HEK293 (cell line): ENCODE measurements around the gene ITPRIPL2.
A peak's percentile ranks its signal among the peaks of the same experiment; 100 is the strongest.

Source experiments
- BCL11A ChIP-seq: fragments of 450-650 bp; formaldehyde crosslinking; IDR thresholded peaks from 2 replicates; pipeline ENCODE4 v1.5.1; 2016; ENCODE audit warnings: low read depth, missing biosample characterization, missing genetic modification characterization
- ELK4 ChIP-seq: IDR thresholded peaks from 2 replicates; pipeline ENCODE4 v1.6.1; 2011; ENCODE audit warnings: mild to moderate bottlenecking, low read depth, low read length, borderline replicate concordance
- GLI4 ChIP-seq: fragments of 450-650 bp; formaldehyde crosslinking; IDR thresholded peaks from 2 replicates; pipeline ENCODE4 v1.5.1; 2016; ENCODE audit warnings: missing biosample characterization, missing genetic modification characterization
- SETDB1 ChIP-seq: IDR thresholded peaks from one replicate; pipeline ENCODE4 v1.6.1; 2017; ENCODE audit warnings: mild to moderate bottlenecking, low read length, moderate library complexity, mixed read lengths; ENCODE audit not compliant: insufficient read length
- TCF7L2 ChIP-seq: IDR thresholded peaks from 2 replicates; pipeline ENCODE4 v1.6.1; 2011; ENCODE audit warnings: low read depth, mild to moderate bottlenecking, inconsistent platforms, low read length, moderate library complexity, borderline replicate concordance
- WT1 ChIP-seq: fragments of 450-650 bp; formaldehyde crosslinking; IDR thresholded peaks from 2 replicates; pipeline ENCODE4 v1.5.1; 2016; ENCODE audit warnings: missing biosample characterization, missing genetic modification characterization
- ZBTB1 ChIP-seq: fragments of 450-650 bp; formaldehyde crosslinking; IDR thresholded peaks from 2 replicates; pipeline ENCODE4 v1.5.1; 2016; ENCODE audit warnings: missing biosample characterization, missing genetic modification characterization
- ZBTB21 ChIP-seq: fragments of 450-650 bp; formaldehyde crosslinking; IDR thresholded peaks from 2 replicates; pipeline ENCODE4 v1.5.1; 2017; ENCODE audit warnings: missing biosample characterization, missing genetic modification characterization
- ZBTB7A ChIP-seq: fragments of 450-650 bp; formaldehyde crosslinking; IDR thresholded peaks from 2 replicates; pipeline ENCODE4 v1.5.1; 2016; ENCODE audit warnings: low read depth, missing biosample characterization, missing genetic modification characterization
- ZEB2 ChIP-seq: fragments of 450-650 bp; formaldehyde crosslinking; IDR thresholded peaks from 2 replicates; pipeline ENCODE4 v1.5.1; 2016; ENCODE audit warnings: missing biosample characterization, missing genetic modification characterization
- ZNF138 ChIP-seq: fragments of 450-650 bp; formaldehyde crosslinking; IDR thresholded peaks from 2 replicates; pipeline ENCODE4 v1.5.1; 2016; ENCODE audit warnings: missing biosample characterization, missing genetic modification characterization, borderline replicate concordance
- ZNF140 ChIP-seq: fragments of 450-650 bp; formaldehyde crosslinking; IDR thresholded peaks from 2 replicates; pipeline ENCODE4 v1.5.1; 2016; ENCODE audit warnings: missing biosample characterization, missing genetic modification characterization
- ZNF155 ChIP-seq: fragments of 450-650 bp; formaldehyde crosslinking; IDR thresholded peaks from 2 replicates; pipeline ENCODE4 v1.5.1; 2016; ENCODE audit warnings: missing biosample characterization, missing genetic modification characterization
- ZNF174 ChIP-seq: fragments of 450-650 bp; formaldehyde crosslinking; IDR thresholded peaks from 2 replicates; pipeline ENCODE4 v1.5.0; 2017; ENCODE audit warnings: missing biosample characterization, mild to moderate bottlenecking, missing genetic modification characterization
- ZNF23 ChIP-seq: fragments of 450-650 bp; formaldehyde crosslinking; IDR thresholded peaks from 2 replicates; pipeline ENCODE4 v1.5.1; 2016; ENCODE audit warnings: missing biosample characterization, missing genetic modification characterization, borderline replicate concordance
- ZNF266 ChIP-seq: fragments of 450-650 bp; formaldehyde crosslinking; IDR thresholded peaks from 2 replicates; pipeline ENCODE4 v1.5.1; 2016; ENCODE audit warnings: missing biosample characterization, missing genetic modification characterization, low read depth
- ZNF311 ChIP-seq: fragments of 450-650 bp; formaldehyde crosslinking; IDR thresholded peaks from 2 replicates; pipeline ENCODE4 v1.5.1; 2017; ENCODE audit warnings: missing biosample characterization, missing genetic modification characterization, borderline replicate concordance
- ZNF394 ChIP-seq: fragments of 450-650 bp; formaldehyde crosslinking; IDR thresholded peaks from 2 replicates; pipeline ENCODE4 v1.5.1; 2016; ENCODE audit warnings: missing biosample characterization, missing genetic modification characterization, mild to moderate bottlenecking, moderate library complexity, borderline replicate concordance
- ZNF426 ChIP-seq: fragments of 450-650 bp; formaldehyde crosslinking; IDR thresholded peaks from 2 replicates; pipeline ENCODE4 v1.5.1; 2017; ENCODE audit warnings: missing biosample characterization, missing genetic modification characterization, mild to moderate bottlenecking, inconsistent platforms, moderate library complexity
- ZNF514 ChIP-seq: fragments of 450-650 bp; formaldehyde crosslinking; IDR thresholded peaks from 2 replicates; pipeline ENCODE4 v1.5.1; 2016; ENCODE audit warnings: missing biosample characterization, missing genetic modification characterization
- ZNF561 ChIP-seq: fragments of 450-650 bp; IDR thresholded peaks from 2 replicates; pipeline ENCODE4 v1.5.1; 2018; ENCODE audit warnings: missing biosample characterization, missing genetic modification characterization, borderline replicate concordance
- ZNF610 ChIP-seq: fragments of 450-650 bp; formaldehyde crosslinking; IDR thresholded peaks from 2 replicates; pipeline ENCODE4 v1.5.1; 2016; ENCODE audit warnings: missing biosample characterization, missing genetic modification characterization, borderline replicate concordance
- ZNF623 ChIP-seq: fragments of 450-650 bp; formaldehyde crosslinking; IDR thresholded peaks from 2 replicates; pipeline ENCODE4 v1.5.1; 2016; ENCODE audit warnings: missing biosample characterization, missing genetic modification characterization
- ZNF626 ChIP-seq: fragments of 450-650 bp; sonication (Bioruptor Pico); formaldehyde crosslinking; IDR thresholded peaks from 2 replicates; pipeline ENCODE4 v1.5.1; 2018; ENCODE audit warnings: missing biosample characterization, missing genetic modification characterization, inconsistent platforms
- ZNF658 ChIP-seq: fragments of 450-650 bp; formaldehyde crosslinking; IDR thresholded peaks from 2 replicates; pipeline ENCODE4; 2016; ENCODE audit warnings: missing biosample characterization, missing genetic modification characterization
- ZNF677 ChIP-seq: fragments of 450-650 bp; IDR thresholded peaks from 2 replicates; pipeline ENCODE4 v1.5.0; 2018; ENCODE audit warnings: missing biosample characterization, mild to moderate bottlenecking, missing genetic modification characterization, moderate library complexity
- ZNF747 ChIP-seq: fragments of 450-650 bp; formaldehyde crosslinking; IDR thresholded peaks from 2 replicates; pipeline ENCODE4 v1.5.1; 2016; ENCODE audit warnings: missing biosample characterization, missing genetic modification characterization
- ZNF792 ChIP-seq: fragments of 450-650 bp; formaldehyde crosslinking; IDR thresholded peaks from 2 replicates; pipeline ENCODE4 v1.5.1; 2016; ENCODE audit warnings: missing biosample characterization, missing genetic modification characterization
- TF ChIP-seq, protein P1 (sequence below): fragments of 450-650 bp; formaldehyde crosslinking; IDR thresholded peaks from 2 replicates; pipeline ENCODE4 v1.5.1; 2016; ENCODE audit warnings: missing biosample characterization, missing genetic modification characterization
- TF ChIP-seq, protein P2 (sequence below): fragments of 450-650 bp; IDR thresholded peaks from 2 replicates; pipeline ENCODE4 v1.5.1; 2018; ENCODE audit warnings: missing biosample characterization, missing genetic modification characterization
- TF ChIP-seq, protein P3 (sequence below): fragments of 450-650 bp; formaldehyde crosslinking; IDR thresholded peaks from 2 replicates; pipeline ENCODE4 v1.5.1; 2016; ENCODE audit warnings: missing biosample characterization, missing genetic modification characterization, low read depth
- TF ChIP-seq, protein P4 (sequence below): fragments of 450-650 bp; IDR thresholded peaks from 2 replicates; pipeline ENCODE4 v1.5.1; 2018; ENCODE audit warnings: missing biosample characterization, mild to moderate bottlenecking, missing genetic modification characterization

ITPRIPL2 gene

DNA sequence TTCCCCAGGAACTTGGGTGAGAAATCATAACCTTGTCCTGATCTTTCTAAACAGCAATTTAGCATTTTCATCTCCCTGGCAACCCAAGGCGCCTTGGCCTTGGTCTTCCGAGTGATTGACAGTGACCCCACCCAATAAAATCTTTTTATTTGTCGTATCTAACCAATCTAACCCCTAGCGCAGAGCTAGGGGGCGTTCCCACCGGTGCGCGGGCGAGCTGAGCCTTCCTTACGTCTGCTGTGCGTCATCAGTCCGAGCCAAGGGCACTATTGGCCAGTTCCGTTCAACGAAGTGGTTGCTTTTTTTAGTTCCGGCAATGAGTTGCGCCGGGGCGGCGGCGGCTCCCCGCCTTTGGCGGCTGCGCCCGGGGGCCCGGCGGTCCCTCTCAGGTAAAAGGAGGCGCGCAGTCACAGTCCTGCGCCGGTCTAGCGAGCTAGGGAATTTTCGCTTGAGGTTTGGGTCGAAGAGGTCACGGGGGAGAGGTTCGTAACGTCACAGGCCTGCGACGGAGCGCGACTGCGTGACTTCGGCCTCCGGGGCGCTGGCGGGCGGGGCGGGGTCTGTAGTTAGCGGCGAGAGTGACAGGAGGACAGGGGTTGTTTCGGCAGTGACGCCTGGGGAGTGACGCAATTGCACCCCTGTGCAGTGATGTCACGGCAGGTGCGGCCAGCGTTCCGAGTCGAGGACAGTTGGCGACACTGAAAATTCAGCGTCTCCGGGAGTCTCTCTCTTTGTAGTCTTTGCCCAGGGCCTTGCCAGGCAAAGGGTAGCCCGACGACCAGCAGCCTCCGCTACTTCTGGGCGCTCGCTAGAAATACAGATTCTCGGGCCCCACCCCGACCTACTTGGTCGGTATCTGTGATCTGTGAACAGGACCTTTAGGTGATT lies 46.2 kb upstream of the ITPRIPL2 start, which contains the start of gene COQ7 (continued):
- peak; percentile 100 for TF ChIP-seq ZBTB21 (tag by site-specific recombination)
- TF ChIP-seq BCL11A (tag by site-specific recombination), result peak; percentile 74; the same call in 1 of the 2 replicates
- no peak for TF ChIP-seq ZNF155 (tag by site-specific recombination)
- TF ChIP-seq, protein P1, sequence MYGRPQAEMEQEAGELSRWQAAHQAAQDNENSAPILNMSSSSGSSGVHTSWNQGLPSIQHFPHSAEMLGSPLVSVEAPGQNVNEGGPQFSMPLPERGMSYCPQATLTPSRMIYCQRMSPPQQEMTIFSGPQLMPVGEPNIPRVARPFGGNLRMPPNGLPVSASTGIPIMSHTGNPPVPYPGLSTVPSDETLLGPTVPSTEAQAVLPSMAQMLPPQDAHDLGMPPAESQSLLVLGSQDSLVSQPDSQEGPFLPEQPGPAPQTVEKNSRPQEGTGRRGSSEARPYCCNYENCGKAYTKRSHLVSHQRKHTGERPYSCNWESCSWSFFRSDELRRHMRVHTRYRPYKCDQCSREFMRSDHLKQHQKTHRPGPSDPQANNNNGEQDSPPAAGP, result peak; percentile 95
- no peak for TF ChIP-seq GLI4 (tag by site-specific recombination)
- TF ChIP-seq ZNF792 (tag by site-specific recombination), result no peak
- TF ChIP-seq, protein P2, sequence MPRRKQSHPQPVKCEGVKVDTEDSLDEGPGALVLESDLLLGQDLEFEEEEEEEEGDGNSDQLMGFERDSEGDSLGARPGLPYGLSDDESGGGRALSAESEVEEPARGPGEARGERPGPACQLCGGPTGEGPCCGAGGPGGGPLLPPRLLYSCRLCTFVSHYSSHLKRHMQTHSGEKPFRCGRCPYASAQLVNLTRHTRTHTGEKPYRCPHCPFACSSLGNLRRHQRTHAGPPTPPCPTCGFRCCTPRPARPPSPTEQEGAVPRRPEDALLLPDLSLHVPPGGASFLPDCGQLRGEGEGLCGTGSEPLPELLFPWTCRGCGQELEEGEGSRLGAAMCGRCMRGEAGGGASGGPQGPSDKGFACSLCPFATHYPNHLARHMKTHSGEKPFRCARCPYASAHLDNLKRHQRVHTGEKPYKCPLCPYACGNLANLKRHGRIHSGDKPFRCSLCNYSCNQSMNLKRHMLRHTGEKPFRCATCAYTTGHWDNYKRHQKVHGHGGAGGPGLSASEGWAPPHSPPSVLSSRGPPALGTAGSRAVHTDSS, result no peak
- no peak for TF ChIP-seq ELK4
- TF ChIP-seq, protein P3, sequence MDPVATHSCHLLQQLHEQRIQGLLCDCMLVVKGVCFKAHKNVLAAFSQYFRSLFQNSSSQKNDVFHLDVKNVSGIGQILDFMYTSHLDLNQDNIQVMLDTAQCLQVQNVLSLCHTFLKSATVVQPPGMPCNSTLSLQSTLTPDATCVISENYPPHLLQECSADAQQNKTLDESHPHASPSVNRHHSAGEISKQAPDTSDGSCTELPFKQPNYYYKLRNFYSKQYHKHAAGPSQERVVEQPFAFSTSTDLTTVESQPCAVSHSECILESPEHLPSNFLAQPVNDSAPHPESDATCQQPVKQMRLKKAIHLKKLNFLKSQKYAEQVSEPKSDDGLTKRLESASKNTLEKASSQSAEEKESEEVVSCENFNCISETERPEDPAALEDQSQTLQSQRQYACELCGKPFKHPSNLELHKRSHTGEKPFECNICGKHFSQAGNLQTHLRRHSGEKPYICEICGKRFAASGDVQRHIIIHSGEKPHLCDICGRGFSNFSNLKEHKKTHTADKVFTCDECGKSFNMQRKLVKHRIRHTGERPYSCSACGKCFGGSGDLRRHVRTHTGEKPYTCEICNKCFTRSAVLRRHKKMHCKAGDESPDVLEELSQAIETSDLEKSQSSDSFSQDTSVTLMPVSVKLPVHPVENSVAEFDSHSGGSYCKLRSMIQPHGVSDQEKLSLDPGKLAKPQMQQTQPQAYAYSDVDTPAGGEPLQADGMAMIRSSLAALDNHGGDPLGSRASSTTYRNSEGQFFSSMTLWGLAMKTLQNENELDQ (tag by site-specific recombination), result no peak
- TF ChIP-seq ZNF610 (tag by site-specific recombination), result no peak
- TF ChIP-seq ZEB2, result peak; percentile 95
- no peak for TF ChIP-seq ZNF311
- TF ChIP-seq ZNF561 (tag by site-specific recombination), result peak; percentile 100
- TF ChIP-seq ZNF394, result peak; percentile 63; the same call in 1 of the 2 replicates
- TF ChIP-seq ZNF138 (tag by site-specific recombination), result no peak
- TF ChIP-seq, protein P4, sequence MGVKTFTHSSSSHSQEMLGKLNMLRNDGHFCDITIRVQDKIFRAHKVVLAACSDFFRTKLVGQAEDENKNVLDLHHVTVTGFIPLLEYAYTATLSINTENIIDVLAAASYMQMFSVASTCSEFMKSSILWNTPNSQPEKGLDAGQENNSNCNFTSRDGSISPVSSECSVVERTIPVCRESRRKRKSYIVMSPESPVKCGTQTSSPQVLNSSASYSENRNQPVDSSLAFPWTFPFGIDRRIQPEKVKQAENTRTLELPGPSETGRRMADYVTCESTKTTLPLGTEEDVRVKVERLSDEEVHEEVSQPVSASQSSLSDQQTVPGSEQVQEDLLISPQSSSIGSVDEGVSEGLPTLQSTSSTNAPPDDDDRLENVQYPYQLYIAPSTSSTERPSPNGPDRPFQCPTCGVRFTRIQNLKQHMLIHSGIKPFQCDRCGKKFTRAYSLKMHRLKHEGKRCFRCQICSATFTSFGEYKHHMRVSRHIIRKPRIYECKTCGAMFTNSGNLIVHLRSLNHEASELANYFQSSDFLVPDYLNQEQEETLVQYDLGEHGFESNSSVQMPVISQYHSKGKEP (tag by site-specific recombination), result 0 out of 2 replicates have a peak, but pooled peaks have one; percentile 6
- no peak for TF ChIP-seq SETDB1
- no peak for TF ChIP-seq ZNF747 (tag by site-specific recombination)
- no peak for TF ChIP-seq ZNF677 (tag by site-specific recombination)
- TF ChIP-seq WT1 (tag by site-specific recombination), result peak; percentile 38; the same call in 1 of the 2 replicates
- TF ChIP-seq ZNF658 (tag by site-specific recombination), result no peak
- no peak for TF ChIP-seq ZBTB1 (tag by site-specific recombination)
- no peak for TF ChIP-seq ZNF23 (tag by site-specific recombination)
- TF ChIP-seq ZNF174 (tag by site-specific recombination), result no peak
- no peak for TF ChIP-seq ZNF514
- no peak for TF ChIP-seq TCF7L2
- no peak for TF ChIP-seq ZNF140 (tag by site-specific recombination)
- no peak for TF ChIP-seq ZNF426 (tag by site-specific recombination)
- TF ChIP-seq ZBTB7A (tag by site-specific recombination), result peak; percentile 86; the same call in 1 of the 2 replicates
- no peak for TF ChIP-seq ZNF266 (tag by site-specific recombination)
- no peak for TF ChIP-seq ZNF626 (tag by site-specific recombination)
- no peak for TF ChIP-seq ZNF623 (tag by site-specific recombination)
